Fibroblast of peridontal ligament (primary cell): Measurements from ENCODE around the gene MAP3K21.

Experiments used
- DNase-seq: peaks from one replicate; pipeline ENCODE4 v3.0.0-alpha.2; 2010; ENCODE audit errors: extremely low read depth

Gene MAP3K21

DNA sequence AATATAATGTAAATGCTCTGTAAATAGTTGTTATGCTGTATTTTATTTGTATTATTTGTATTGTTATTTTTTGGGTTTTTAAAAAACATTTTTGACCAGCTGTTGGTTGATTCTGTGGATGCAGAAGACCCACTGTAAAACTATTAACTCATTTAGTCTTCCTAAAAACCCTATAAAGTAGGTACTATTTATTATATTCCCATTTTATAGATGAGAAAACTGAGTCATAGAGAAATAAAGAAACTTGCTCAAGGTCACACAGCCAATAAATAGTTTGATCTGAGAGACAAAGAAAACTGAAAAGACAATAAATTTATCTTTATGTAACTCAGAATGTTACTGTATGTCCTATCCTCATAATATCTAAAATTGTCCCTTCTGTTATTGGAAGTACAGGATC, 1.2 kb upstream of the MAP3K21 start:
- no peak for DNase-seq

GRCh38 chr1:233326811-233327650, 493 bp upstream of the MAP3K21 start:
- no peak for DNase-seq

DNA sequence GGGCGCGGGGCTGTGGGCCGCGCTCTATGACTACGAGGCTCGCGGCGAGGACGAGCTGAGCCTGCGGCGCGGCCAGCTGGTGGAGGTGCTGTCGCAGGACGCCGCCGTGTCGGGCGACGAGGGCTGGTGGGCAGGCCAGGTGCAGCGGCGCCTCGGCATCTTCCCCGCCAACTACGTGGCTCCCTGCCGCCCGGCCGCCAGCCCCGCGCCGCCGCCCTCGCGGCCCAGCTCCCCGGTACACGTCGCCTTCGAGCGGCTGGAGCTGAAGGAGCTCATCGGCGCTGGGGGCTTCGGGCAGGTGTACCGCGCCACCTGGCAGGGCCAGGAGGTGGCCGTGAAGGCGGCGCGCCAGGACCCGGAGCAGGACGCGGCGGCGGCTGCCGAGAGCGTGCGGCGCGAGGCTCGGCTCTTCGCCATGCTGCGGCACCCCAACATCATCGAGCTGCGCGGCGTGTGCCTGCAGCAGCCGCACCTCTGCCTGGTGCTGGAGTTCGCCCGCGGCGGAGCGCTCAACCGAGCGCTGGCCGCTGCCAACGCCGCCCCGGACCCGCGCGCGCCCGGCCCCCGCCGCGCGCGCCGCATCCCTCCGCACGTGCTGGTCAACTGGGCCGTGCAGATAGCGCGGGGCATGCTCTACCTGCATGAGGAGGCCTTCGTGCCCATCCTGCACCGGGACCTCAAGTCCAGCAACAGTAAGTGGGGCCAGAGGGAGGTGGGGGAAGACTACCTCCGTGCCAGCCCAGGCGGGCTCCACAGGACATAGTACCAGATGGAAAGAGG, 808 bp downstream of the MAP3K21 start:
- no peak for DNase-seq

GRCh38 chr1:233331676-233332519, 4.4 kb downstream of the MAP3K21 start:
- no peak for DNase-seq

GRCh38 chr1:233333086-233333485, 5.6 kb downstream of the MAP3K21 start:
- DNase-seq, result no peak

DNA sequence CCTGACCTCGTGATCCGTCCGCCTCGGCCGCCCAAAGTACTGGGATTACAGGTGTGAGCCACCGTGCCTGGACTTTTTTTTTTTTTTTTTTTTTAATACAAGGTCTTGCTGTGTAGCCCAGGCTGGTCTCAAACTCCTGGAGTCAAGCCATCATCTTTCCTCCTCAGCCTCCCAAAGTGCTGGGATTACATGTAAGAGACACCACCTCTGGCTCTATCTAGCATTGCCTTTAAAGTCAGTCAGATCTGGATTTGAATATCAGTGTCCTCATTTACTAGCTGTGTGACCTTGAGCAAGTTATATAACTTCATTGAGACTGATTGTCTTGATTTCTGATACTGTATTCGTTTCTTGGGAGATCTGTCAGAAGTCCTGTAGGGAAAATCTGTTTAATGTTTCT, 6.6 kb downstream of the MAP3K21 start:
- DNase-seq, result no peak

GRCh38 chr1:233336554-233337456, 9.3 kb downstream of the MAP3K21 start:
- no peak for DNase-seq

GRCh38 chr1:233337505-233337904, 10.0 kb downstream of the MAP3K21 start:
- no peak for DNase-seq

- DNase-seq, result no peak
Measured at GRCh38 chr1:233338102-233338501, 10.6 kb downstream of the MAP3K21 start.

- DNase-seq, result no peak
Measured at GRCh38 chr1:233340031-233340555, 12.6 kb downstream of the MAP3K21 start.

- DNase-seq, result no peak
Measured at GRCh38 chr1:233340966-233341516, 13.5 kb downstream of the MAP3K21 start.

GRCh38 chr1:233342086-233342485, 14.6 kb downstream of the MAP3K21 start:
- no peak for DNase-seq

DNA sequence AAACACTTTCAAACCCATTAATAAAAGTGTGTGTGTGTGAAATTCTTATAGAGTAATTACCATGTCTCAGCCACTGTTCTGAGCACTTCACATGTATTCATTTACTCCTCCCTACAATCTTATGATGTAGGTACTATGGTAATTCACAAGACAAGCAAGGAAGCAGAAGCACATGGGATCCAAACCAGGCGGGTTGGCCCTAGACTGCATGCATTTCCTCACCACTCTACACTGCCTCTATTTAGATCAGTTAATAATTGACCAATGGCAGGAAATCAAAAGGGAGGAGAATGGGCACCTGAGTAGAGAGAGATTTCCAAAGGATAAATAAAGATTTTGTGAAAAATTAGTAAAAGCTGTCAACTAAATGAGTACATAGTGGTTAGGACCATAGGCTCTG, 15.7 kb downstream of the MAP3K21 start:
- no peak for DNase-seq

DNA sequence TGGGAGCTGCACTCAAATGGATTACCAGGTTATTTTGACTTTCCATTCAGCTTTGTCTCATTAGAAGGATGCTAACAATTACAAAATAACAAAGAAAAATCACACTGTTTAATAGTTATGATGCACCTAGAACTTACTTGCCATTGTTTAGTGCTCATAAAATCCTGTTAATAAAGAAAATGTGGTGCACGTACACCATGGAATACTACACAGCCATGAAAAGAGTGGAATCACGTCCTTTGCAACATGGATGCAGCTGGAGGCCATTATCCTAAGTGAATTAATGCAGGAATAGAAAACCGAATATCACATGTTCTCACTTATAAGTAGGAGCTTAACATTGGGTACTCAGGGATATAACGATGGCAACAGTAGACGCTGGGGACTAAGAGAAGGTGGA, 19.8 kb downstream of the MAP3K21 start:
- no peak for DNase-seq

- DNase-seq, result no peak
Measured at GRCh38 chr1:233349137-233349536, 21.6 kb downstream of the MAP3K21 start.

DNA sequence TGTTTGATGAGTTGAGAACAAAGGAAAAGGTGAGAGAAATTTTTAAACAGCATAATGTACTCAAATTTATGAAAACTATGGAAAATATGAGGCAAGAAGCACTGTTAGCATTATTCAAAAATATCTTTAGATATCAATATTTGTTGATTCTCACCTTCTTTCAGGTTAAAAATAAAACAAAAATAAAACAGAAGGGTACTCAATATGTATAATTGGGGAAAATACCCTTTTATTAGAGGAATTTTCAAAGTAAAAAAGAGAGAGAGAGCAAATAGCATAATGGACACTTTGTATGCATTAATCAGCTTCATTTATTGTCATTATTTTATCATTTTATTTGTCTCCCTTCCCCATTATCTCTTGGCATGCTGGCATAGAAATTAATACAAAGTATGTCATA, 27.5 kb downstream of the MAP3K21 start:
- DNase-seq, result no peak

DNA sequence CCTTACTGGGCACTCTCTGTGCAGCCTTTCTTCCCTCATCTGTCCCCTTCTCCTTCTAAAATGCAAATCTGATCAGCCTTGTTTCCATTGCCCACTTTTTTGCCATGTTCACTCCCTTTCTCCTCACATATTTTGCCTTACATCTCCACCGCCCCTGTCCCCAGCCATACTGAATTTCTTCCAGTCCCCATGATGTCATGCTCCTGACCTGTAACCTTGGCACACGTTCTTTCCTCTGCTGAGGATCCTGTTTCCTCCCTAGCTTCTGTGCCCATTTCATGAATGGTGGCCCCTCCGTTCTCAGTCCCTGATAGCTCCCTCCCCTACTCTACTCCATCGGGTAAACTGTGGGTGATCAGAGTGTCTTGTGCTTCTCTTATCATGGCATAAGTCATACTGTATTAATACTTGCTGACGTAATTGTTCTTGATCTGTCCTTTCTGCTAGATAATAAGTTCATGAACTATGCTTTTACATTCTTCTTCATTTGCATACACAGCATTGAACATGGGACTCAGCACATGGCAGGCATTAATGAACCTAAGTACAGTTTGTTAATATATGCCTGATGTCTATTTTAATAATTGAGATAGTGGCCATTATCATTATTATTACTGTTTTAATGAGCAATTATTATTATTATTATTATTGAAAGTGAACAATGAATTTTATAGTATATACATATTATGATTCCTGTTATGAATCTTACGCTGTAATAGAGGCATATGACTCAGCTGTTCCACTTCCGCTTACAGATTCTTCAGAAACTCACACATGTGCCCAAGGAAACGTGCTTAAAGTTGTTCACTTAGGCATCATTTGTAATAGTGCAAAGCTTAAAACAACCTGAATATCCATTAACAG, 28.5 kb downstream of the MAP3K21 start:
- DNase-seq, result no peak

GRCh38 chr1:233356705-233356987, 29.1 kb downstream of the MAP3K21 start:
- no peak for DNase-seq

- no peak for DNase-seq
Measured at GRCh38 chr1:233357595-233358397, 30.3 kb downstream of the MAP3K21 start.
